Skin epidermis (tissue), 12 donors: ENCODE measurements around the gene OR2T5.
"Not testable (repeated sequence)": the region's sequence is repeated elsewhere in the genome, so short reads cannot be mapped to it uniquely, and the experiment has no call there.

Experiments
- H3K27ac ChIP-seq, 21 experiments: fragments of 200-600 bp; sonication (generic) in 11 of 21; one replicate each; pipeline ENCODE4 v1.5.0; 2020; ENCODE audit warnings: mild to moderate bottlenecking in 3 of 21, inconsistent platforms in 2 of 21, moderate library complexity in 2 of 21
- H3K4me3 ChIP-seq, 7 experiments: fragments of 200-600 bp; sonication (generic) in 2 of 7; one replicate each; pipeline ENCODE4 v1.5.0; 2020; ENCODE audit warnings: inconsistent platforms in 2 of 7, mild to moderate bottlenecking in 2 of 7, moderate library complexity in 1 of 7

OR2T5 gene

DNA sequence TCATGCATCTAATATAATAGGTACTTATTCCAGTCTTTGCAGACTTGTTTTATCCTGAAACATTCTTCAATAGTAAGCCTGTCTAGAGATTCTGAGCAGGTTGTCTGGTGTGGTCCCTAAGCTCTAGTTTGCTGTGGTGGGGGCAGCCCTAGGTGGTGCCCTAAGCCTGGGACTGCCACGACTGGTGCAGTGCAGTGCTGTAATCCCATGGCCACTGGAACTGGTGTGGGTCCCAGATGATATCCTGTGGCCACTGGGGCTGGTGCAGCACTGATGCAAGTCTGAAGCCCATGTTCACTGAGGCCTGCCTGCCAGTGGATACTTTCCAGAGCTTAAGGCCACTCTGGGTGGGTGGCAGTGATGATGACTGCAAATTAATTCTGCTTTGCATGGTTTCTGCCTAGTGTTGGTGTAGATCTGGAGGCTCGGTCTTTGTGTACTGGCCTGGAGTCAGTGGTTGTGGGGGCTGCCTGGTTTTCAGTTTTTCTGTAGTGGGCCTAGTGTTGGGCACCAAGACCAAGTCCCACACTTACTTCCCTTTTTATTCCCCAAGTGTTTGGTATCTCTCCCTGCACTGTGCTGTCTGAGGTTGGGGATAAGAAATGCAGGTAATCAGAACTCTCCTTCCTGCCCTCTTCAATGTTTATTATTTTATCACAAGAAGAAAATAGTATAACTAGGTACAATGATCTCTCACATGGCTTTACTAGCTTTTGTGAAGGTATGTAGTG is 12.1 kb downstream of the OR2T5 start:
- H3K27ac ChIP-seq, H3K4me3 ChIP-seq: not testable (repeated sequence)

DNA sequence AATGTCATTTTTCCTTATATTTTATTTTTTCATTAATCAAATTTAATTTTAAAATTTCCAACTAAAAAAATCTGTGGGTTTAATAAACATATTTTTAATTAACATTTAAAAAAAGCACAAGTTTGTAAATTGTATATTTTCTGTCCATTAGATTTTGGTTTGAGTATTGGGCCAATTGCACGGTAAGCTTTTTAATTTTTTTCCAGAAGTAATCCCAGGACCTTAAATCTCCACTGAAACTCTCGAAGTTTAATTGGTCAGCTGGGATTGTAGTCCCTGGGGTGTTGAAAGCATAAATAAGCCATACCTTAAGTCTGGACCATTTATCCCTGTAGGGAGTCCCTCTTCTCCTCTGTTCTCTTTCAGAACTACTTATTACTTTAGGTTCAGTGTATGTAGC is 19.4 kb downstream of the OR2T5 start, which contains the start of gene OR2G6:
Gene OR2G6, plus strand, starts transcription at position 301 of the 400 bp plus-strand sequence. CDS start 13,574 bp downstream, outside the sequence.
- H3K27ac ChIP-seq, H3K4me3 ChIP-seq: not testable (repeated sequence)

DNA sequence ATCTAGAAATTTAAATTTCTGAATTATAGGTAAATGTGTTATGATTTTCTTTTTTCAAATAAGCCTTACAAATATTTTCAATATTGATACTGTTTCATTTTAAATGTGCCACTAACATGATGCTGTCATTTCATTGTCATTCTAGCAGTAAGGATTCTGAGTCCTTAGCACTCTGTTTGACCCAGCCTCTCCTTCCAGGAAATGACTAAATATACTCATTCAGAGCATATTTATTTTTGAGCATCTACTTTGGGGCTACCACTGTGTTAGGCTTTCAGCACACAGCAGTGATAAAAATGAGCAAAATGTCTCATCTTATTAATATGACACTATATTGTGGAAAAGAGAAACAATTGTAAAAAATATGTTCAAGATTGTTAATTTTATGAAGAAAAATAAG is 21.8 kb downstream of the OR2T5 start:
- not testable (repeated sequence) for H3K4me3 ChIP-seq, H3K27ac ChIP-seq

DNA sequence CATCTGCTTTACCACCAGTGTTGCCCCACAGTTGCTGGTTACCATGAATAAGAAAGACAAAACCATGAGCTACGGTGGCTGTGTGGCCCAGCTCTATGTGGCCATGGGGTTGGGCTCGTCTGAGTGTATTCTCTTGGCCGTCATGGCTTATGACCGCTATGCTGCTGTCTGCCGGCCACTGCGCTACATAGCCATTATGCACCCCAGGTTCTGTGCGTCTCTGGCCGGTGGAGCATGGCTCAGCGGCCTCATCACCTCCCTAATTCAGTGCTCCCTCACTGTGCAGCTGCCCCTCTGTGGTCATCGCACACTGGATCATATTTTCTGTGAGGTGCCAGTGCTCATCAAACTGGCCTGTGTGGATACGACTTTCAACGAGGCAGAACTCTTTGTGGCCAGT is 33.5 kb downstream of the OR2T5 start:
- no peak overlapping the region for H3K27ac ChIP-seq
- no peak overlapping the region for H3K4me3 ChIP-seq

GRCh38 chr1:248537449-248537848 is 49.1 kb downstream of the OR2T5 start:
- not testable (repeated sequence) for H3K27ac ChIP-seq, H3K4me3 ChIP-seq
